Measurements from ENCODE around the gene SUDS3. TPM values are rescaled to one million over a fixed set of nuclear protein-coding genes. Genes with fewer than 3 reads are reported as not detected.

The SUDS3 gene
- total RNA-seq = 28.8 TPM
- long read RNA-seq, full-length matches to known transcripts = 46 of 57 reads
- long read RNA-seq, partial matches to known transcripts = 1 of 57 reads
- long read RNA-seq, other reads (novel, unspliced or antisense) = 10 of 57 reads

- no peaks in the 10 kb centered on the region for H3K27me3 ChIP-seq
- peak within 1 kb of the TSS; percentile 97 for H3K27ac ChIP-seq
- H3K4me3 ChIP-seq = peak within 1 kb of the TSS; percentile 84
- ATAC-seq (peak; percentile 74), DNase-seq (peak; percentile 95)
- no peaks in the 10 kb centered on the region for H3K9me3 ChIP-seq
- intact Hi-C loops (cut with DNase I) = loop anchor here (5.0 kb wide), 1 partner anchor 194 kb away; no protein-coding TSS in a partner anchor
- peaks cover 31% of the 10 kb centered on the region for H3K4me1 ChIP-seq
- TF ChIP-seq CTCF (IDR thresholded peaks at IDR 0.05) = peak; percentile 97
- H3K36me3 ChIP-seq = peaks cover 29% of the 10 kb centered on the region
Observed at GRCh38 chr12:118376089-118377020, at the start of gene SUDS3. SUDS3 (plus strand) TSS chr12:118376555; CDS start chr12:118376692, 137 bp downstream.

- Histone ChIP-seq H3K27ac (no peak overlapping the region), H3K27me3 (no peaks in the 10 kb centered on the region), H3K36me3 (no peaks in the 10 kb centered on the region), H3K4me3 (no peak overlapping the region), H3K9me3 (no peaks in the 10 kb centered on the region), H3K4me1 (peaks cover 29% of the 10 kb centered on the region)
- intact Hi-C loops (cut with DNase I) = no loop called here
- TF ChIP-seq CTCF (IDR thresholded peaks at IDR 0.05) = no peak
- no peak for DNase-seq
- ATAC-seq = no peak
Observed at GRCh38 chr12:118326991-118327390, 49.4 kb upstream of the SUDS3 start.

- DNase-seq (no peak), ATAC-seq (no peak)
- Histone ChIP-seq H3K9me3 (no peaks in the 10 kb centered on the region), H3K36me3 (no peaks in the 10 kb centered on the region), H3K4me3 (no peak overlapping the region), H3K27me3 (no peaks in the 10 kb centered on the region), H3K4me1 (peaks cover 32% of the 10 kb centered on the region), H3K27ac (no peak overlapping the region)
- intact Hi-C loops (cut with DNase I) = no loop called here
- no peak for TF ChIP-seq CTCF (IDR thresholded peaks at IDR 0.05)
Observed at GRCh38 chr12:118327391-118327790, 49.0 kb upstream of the SUDS3 start.

- Histone ChIP-seq H3K36me3 (no peaks in the 10 kb centered on the region), H3K4me1 (peaks cover 38% of the 10 kb centered on the region), H3K27me3 (no peaks in the 10 kb centered on the region), H3K9me3 (no peaks in the 10 kb centered on the region), H3K4me3 (no peak overlapping the region), H3K27ac (no peak overlapping the region)
- intact Hi-C loops (cut with DNase I) = no loop called here
- DNase-seq = no peak
- no peak for ATAC-seq
- no peak for TF ChIP-seq CTCF (IDR thresholded peaks at IDR 0.05)
Observed at GRCh38 chr12:118328486-118329330, 47.6 kb upstream of the SUDS3 start.

GRCh38 chr12:118330421-118331018, 45.8 kb upstream of the SUDS3 start:
- H3K27ac ChIP-seq = no peak overlapping the region
- no peaks in the 10 kb centered on the region for H3K36me3 ChIP-seq
- no peak for TF ChIP-seq CTCF (IDR thresholded peaks at IDR 0.05)
- ATAC-seq (peak; percentile 93), DNase-seq (no peak)
- intact Hi-C loops (cut with DNase I) = no loop called here
- peaks cover 38% of the 10 kb centered on the region for H3K4me1 ChIP-seq
- H3K27me3 ChIP-seq = no peaks in the 10 kb centered on the region
- H3K9me3 ChIP-seq = no peaks in the 10 kb centered on the region
- no peak overlapping the region for H3K4me3 ChIP-seq

Measured in upper lobe of right lung (tissue), 1 donor.